Tibial artery (tissue), 4 donors: ENCODE results near the gene DCUN1D4.

Source experiments
- DNase-seq, 2 donors: peaks; one replicate each; pipeline ENCODE4 v3.0.0-alpha.2; 2019
- H3K27ac ChIP-seq, 2 donors: fragments of 200-600 bp; sonication (generic) in 1 of 2; 1 replicate in 1 of 2; 2 replicates in 1 of 2; pipeline ENCODE4 v1.5.1; 2018 to 2019; ENCODE audit warnings: mild to moderate bottlenecking in 1 of 2
- H3K27me3 ChIP-seq, 2 donors: fragments of 200-600 bp; sonication (generic) in 1 of 2; one replicate each; pipeline versions ENCODE4 v1.5.1 to v1.6.0; 2016 to 2019
- H3K36me3 ChIP-seq, 3 donors: fragments of 200-600 bp; sonication (generic) in 2 of 3; one replicate each; pipeline ENCODE4 v1.5.1; 2016 to 2019; ENCODE audit warnings: mild to moderate bottlenecking in 2 of 3
- H3K4me1 ChIP-seq, 4 donors: fragments of 200-600 bp; sonication (generic) in 2 of 4; 1 replicate in 3 of 4; 2 replicates in 1 of 4; pipeline ENCODE4 v1.5.1; 2016 to 2019
- H3K4me3 ChIP-seq, 2 donors: fragments of 200-600 bp; sonication (generic) in 1 of 2; 1 replicate in 1 of 2; 2 replicates in 1 of 2; pipeline ENCODE4 v1.5.1; 2018 to 2019; ENCODE audit warnings: mild to moderate bottlenecking in 2 of 2
- H3K9me3 ChIP-seq, 3 donors: fragments of 200-600 bp; sonication (generic) in 1 of 3; one replicate each; pipeline ENCODE4 v1.5.1; 2016 to 2019
- intact Hi-C: fragments of 100-400 bp; cut with DNase I; formaldehyde crosslinking; loops from one replicate; pipeline ENCODE4 v1.15.0; 2023; ENCODE audit warnings: low total_unique reads
- TF ChIP-seq, protein P1 (sequence below), 2 experiments: fragments of 200-600 bp in 1 of 2; fragments of 450-650 bp in 1 of 2; IDR thresholded peaks; one replicate each; pipeline ENCODE4 v1.5.1; 2017 to 2019; ENCODE audit warnings: antibody characterized with exemption in 2 of 2, mild to moderate bottlenecking in 1 of 2, moderate library complexity in 1 of 2

Gene DCUN1D4

GRCh38 chr4:51842554-51843308 lies at the start of gene DCUN1D4:
Gene DCUN1D4 (plus strand): TSS chr4:51843153. CDS start chr4:51843243, 90 bp downstream.
- TF ChIP-seq, protein P1, sequence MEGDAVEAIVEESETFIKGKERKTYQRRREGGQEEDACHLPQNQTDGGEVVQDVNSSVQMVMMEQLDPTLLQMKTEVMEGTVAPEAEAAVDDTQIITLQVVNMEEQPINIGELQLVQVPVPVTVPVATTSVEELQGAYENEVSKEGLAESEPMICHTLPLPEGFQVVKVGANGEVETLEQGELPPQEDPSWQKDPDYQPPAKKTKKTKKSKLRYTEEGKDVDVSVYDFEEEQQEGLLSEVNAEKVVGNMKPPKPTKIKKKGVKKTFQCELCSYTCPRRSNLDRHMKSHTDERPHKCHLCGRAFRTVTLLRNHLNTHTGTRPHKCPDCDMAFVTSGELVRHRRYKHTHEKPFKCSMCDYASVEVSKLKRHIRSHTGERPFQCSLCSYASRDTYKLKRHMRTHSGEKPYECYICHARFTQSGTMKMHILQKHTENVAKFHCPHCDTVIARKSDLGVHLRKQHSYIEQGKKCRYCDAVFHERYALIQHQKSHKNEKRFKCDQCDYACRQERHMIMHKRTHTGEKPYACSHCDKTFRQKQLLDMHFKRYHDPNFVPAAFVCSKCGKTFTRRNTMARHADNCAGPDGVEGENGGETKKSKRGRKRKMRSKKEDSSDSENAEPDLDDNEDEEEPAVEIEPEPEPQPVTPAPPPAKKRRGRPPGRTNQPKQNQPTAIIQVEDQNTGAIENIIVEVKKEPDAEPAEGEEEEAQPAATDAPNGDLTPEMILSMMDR (IDR thresholded peaks at IDR 0.05): peak; percentile 47 to 52
- H3K36me3 ChIP-seq: no peaks in the 10 kb centered on the region
- intact Hi-C loops: loop anchor here (10.0 kb wide), 1 partner anchor 812 kb away; the partner anchor contains the start of gene USP46
- H3K4me3 ChIP-seq: peak within 1 kb of the TSS; percentile 87 to 89
- no peaks in the 10 kb centered on the region for H3K27me3 ChIP-seq
- H3K9me3 ChIP-seq: no peaks in the 10 kb centered on the region
- H3K4me1 ChIP-seq: peaks cover 0 to 18% (median 10%) of the 10 kb centered on the region in 4 donors
- H3K27ac ChIP-seq: peak within 1 kb of the TSS; percentile 96 to 99
- peak; percentile 100 for DNase-seq

- Histone ChIP-seq H3K4me1 (no peaks in the 10 kb centered on the region), H3K36me3 (no peaks in the 10 kb centered on the region), H3K9me3 (peaks cover 4 to 32% (median 23%) of the 10 kb centered on the region in 3 donors), H3K27ac (no peak overlapping the region), H3K4me3 (no peak overlapping the region), H3K27me3 (no peaks in the 10 kb centered on the region)
- TF ChIP-seq, protein P1 (IDR thresholded peaks at IDR 0.05): no peak
- intact Hi-C loops: no loop called here
- no peak for DNase-seq
Measured at GRCh38 chr4:51820443-51821234, 22.3 kb upstream of the DCUN1D4 start.

DNA sequence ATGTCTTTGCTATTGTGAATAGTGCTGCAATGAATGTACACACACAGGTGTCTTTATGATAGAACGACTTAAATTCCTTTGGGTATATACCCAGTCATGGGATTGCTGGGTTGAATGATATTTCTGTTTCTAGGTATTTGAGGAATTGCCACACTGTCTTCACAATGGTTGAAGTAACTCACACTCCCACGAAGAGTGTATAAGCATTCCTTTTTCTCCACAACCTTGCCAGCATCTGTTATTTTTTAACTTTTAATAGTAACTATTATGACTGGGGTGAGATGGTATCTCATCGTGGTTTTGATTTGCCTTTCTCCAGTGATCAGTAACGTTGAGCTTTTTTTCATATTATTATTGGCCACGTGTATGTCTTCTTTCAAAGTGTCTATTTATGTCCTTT lies 17.6 kb upstream of the DCUN1D4 start:
- Histone ChIP-seq H3K27ac (no peak overlapping the region), H3K36me3 (no peaks in the 10 kb centered on the region), H3K27me3 (peaks cover 0 to 5% of the 10 kb centered on the region in 2 donors), H3K4me3 (no peak overlapping the region), H3K4me1 (no peaks in the 10 kb centered on the region), H3K9me3 (peaks cover 0 to 11% (median 6%) of the 10 kb centered on the region in 3 donors)
- TF ChIP-seq, protein P1 (IDR thresholded peaks at IDR 0.05): no peak
- intact Hi-C loops: no loop called here
- DNase-seq: no peak

GRCh38 chr4:51830156-51830720 lies 12.7 kb upstream of the DCUN1D4 start:
- Histone ChIP-seq H3K9me3 (no peaks in the 10 kb centered on the region), H3K4me1 (no peaks in the 10 kb centered on the region), H3K27ac (no peak overlapping the region), H3K27me3 (peaks cover 0 to 6% of the 10 kb centered on the region in 2 donors), H3K36me3 (no peaks in the 10 kb centered on the region), H3K4me3 (no peak overlapping the region)
- intact Hi-C loops: loop anchor here (2.0 kb wide), 1 partner anchor 195 kb away; no protein-coding TSS in a partner anchor
- no peak for DNase-seq
- TF ChIP-seq, protein P1 (IDR thresholded peaks at IDR 0.05): no peak

DNA sequence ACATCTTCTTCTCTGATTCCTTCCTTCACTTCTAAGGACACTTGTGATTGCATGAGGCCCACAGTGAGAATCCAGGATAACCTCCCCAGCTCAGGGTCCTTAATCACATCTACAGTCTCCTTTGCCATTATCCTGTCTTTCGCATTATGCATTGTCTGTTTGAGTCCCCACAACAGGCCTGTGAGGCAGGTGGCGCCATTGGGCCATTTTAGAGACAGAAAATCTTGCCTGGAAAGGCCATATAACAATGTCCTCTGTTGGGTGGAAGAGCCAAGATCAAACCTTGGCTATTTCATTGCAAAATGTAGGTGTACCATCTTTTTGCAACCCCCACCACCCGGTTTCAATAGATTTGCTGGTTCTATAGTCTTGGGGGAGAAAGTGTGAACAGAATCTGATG lies 11.8 kb upstream of the DCUN1D4 start:
- TF ChIP-seq, protein P1 (IDR thresholded peaks at IDR 0.05): peak; percentile 62 to 64
- H3K4me1 ChIP-seq: no peaks in the 10 kb centered on the region
- intact Hi-C loops: loop anchor here (2.0 kb wide), 1 partner anchor 194 kb away; no protein-coding TSS in a partner anchor
- peaks cover 0 to 6% of the 10 kb centered on the region in 2 donors for H3K27me3 ChIP-seq
- no peak overlapping the region for H3K4me3 ChIP-seq
- peak; percentile 69 to 72 for DNase-seq
- H3K36me3 ChIP-seq: no peaks in the 10 kb centered on the region
- no peaks in the 10 kb centered on the region for H3K9me3 ChIP-seq
- no peak overlapping the region for H3K27ac ChIP-seq
